Stimulated activated CD4-positive, alpha-beta T cell treated with anti-CD3 and anti-CD28 coated beads, Interleukin-4, amount 100 ng/mL, for 1 hour (primary cell): ENCODE data around the gene ATF3.

Experiments
- DNase-seq: peaks from one replicate; pipeline ENCODE4 v3.0.0-alpha.2; 2020

ATF3 gene

DNA sequence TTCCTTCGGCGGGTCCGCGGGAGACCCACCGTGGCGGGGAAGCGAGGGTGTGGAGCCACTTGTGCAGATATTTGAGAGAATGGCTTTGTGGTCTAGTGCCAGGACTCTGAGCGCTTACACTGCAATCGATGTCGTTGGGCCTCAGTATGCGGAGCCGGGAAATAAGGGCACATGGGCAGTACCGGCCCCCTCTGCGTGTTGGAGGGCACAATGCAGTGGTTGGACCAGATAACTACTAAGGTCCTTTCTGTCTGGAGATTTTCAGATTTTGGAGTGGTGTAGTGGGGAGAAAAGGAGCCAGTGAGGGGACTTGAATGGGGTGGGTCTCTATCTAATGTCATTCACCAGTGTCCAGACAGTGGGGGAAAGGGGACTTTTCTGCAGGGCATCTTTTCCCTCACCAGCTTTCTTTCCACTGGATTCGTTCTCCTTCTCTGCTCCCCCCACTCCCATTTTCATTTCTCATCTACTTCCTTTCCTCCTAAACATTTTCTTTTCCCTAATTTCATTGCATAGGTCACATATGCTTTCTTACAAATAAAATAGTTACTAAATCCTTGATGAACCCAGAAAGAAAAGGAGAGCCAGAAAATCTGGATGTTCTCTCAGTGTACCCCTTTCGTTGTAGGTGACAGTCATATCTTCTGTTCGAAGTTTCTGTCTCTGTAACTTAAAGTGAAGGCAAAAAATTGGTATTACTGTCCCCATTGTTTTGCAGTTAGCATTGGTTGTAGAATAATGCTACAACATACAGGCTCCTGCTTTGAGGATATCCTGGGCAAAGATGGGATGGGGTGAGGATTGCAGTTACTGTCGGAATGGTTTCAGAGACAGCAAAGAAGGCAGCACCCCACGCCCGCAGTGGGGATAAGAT lies 1.4 kb downstream of the ATF3 start:
- DNase-seq = no peak

DNA sequence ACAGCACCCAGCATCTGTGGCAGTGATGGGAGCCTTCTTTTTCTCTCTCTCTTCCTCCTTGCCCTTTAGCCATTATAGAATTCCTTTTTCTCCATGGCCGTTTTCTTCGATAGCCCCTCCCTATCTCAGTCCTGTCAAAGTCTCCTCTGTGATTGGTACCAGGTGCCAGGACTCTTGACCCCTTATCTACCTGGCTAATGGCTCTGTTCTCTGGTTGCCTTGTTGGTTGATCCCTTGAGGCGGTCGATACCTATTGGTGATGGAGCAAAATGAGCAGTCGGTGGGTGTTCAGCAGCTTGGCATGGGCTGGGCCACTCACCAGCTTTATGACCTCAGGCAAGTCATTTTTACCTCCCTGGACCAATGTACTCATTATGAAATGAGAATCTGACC lies 2.0 kb downstream of the ATF3 start:
- no peak for DNase-seq

DNA sequence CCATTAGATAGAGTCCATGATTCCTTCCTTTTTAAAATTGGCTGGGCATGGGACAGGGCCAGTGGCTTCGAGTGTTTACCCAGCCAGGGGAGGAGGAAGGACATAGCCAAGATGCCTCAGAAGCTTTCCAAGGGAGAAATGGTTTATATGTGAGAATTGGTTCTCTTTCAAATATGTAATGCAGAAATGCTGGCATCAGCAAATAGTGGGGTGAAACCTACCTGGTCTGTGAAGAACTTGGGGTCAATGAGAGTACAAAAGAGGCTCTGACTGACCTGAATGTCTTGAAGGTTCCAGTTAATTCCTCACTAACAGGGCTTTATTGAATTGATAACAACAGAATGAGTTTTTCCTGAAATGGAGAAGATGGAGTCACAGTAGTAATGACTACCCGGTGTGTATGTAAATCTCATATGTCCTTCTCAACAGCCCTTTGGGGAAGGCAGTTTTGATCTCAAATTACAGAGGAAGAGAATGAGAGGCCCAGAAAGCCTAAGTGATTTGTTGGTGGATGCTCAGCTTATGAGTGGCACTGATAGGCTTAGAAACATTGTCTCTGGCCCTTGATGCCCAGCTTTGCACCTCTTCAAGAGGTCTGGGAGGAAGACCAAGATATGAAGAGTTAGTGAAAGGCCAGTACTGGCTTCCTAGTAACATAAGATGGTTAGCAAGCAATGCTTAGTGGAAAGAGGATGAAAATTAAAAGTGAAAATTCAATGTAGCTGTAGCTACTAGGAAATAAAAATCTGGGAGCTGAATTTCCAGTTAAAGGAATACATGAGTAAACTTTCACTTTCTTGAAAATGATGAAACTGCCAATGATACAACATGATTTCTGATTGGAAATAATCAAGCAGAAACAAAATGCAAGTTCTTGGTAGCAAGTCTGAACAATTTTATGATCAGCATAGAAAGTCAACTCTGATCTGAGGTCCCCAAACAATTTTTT lies 2.7 kb downstream of the ATF3 start:
- no peak for DNase-seq

DNA sequence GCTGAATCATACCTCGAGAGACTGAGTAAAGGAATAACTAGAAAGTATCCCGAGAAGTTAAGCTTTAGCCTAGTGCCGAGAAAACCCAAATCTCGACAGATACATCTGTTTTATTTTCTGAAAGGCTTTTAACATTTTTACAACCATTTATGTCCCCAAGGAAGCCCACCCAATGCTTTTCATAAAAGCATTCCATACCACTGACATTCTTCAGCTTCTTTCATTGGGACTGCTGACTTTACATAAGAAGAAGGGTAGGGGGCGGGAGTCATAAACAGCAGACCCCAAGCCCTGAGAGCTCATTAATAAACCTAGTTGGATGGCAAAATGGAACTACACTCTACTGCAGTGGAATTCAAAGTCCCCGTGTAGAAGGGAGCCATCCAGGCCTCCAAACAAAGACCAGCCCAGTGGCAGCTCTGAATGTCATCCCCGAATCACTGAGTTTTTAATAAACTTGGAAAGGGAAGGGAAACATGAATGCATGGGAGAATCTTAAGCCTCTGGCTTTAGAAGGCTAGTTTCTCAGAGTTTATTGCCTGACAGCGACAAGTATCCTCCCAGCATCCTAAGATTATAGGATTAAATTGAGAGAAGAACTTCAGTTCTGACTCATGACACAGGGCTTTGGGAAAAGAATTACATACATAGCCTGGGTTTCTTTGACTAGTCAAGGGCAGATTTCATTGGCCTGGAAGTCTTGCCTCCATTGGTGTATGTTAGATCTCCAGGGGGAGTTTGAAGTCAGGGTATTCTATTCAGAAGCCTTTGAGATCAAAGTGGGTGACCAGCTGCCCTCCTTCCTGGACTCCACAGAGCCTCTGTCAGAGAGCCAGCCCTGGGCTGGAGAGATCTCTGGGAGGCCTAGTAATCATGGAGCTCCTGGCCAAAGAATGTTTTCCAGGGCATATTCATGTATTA lies 3.7 kb downstream of the ATF3 start:
- DNase-seq = no peak

DNA sequence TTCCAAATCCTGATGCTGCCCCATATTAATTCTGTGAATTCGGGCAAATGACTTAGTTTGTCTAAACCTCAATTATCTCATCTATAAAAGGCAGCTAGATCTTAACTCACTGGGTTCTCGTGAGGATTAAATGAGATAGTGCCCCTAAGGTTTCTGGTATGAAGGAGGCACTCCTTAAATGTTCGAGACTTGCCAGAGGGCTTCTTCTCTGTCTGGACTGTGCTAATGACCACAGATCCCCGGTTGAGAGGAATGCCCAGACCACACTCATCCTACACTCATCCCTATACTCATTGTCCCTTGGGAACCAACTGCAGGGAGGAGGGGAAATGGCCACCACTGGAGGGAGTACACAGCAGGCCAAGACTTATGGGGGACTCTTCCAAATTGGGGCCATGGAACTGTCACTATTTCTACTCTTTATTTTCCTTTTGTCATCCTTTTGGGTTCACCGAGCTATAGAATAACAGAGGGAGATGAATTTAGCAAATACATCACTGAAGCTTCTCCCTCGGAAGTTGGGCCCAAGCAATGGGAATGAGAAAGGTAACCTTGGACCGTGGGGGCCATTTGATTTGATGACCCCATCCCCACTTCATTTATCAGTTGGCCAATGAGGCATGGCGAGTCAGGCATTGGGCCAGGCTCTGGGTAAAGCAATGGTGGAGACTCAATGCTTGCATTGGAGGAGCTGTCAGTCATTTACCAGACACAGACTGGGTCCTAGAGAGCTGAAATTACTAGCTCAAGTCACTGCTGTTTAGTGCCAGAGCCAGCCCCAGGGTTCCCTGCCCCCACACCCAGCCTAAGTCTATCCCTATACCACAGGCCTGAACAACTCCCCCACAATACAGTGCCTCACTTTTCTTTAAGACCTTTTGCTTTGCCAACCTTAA lies 5.1 kb downstream of the ATF3 start:
- DNase-seq = no peak

DNA sequence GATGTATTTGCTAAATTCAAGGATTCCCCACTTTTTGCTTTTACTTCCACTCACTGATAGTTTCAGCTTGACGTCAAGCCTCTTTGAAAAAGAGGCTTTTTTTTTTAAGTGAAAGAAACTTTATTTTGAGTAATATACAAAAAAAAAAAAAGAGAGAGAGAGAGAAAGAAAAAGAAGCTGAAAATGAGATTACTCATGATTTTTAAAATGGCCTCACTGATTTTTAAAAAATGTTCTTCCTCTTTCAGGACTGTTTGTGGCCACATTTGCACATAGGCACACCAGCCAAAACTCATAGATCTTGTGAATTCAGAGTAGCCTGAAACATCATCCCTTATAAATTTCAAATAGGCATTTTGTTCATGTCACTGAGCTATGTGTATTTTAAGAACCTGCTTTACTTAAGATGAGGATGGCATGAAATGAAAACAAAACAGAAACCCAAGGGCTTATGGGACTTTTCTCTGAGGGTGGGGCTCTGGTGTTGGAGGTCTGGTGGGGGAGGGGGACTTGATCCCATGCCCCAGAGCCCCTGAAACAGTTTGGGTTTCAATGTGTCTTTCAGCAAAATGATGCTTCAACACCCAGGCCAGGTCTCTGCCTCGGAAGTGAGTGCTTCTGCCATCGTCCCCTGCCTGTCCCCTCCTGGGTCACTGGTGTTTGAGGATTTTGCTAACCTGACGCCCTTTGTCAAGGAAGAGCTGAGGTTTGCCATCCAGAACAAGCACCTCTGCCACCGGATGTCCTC lies 6.1 kb downstream of the ATF3 start:
- no peak for DNase-seq

DNA sequence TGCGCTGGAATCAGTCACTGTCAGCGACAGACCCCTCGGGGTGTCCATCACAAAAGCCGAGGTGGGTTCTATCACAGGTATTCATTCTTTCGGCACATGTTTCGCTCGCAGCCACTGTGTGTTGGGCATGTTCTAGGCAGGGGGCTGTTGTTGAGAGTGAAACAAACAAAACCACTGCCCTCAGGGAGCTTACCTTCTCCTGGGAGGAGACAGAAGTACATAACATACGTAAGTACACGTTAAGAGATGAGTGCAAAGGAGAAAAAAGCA lies 6.6 kb downstream of the ATF3 start:
- DNase-seq = no peak

DNA sequence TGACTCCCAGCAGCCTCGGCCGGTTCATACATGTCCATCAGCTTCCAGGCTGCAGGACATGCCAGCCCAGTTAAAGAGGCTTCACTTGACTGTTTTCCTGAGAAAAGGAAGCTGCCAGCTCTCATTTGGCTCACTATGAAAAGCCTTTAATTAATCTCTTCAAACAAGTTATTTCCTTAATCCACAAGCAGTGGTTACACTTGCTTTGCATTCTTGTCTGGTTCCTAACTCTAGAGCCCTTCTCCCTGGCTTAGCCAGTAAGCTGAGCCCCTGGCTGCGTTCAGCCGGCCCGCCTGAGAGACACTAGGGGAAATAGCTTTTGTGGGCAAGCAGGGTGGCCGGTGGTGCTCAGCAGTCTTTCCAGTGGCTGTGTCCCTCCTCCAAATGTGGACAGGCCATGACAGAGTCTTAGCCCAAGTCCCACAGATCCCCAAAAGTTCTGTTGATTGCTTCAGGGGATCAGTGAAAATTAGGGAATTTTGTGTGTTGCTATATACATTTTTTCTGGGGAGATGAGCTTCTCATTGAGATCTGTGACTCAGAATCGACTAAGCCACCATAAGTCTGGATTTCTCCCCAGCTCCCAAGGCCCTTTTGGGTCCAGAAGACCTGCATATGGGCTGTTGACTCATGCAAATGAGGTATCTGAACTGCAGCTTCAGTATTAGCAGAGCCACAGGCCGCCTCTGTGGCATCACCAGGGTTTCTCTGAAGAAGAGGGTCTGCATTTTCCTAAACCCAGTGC lies 10.1 kb downstream of the ATF3 start:
- no peak for DNase-seq

DNA sequence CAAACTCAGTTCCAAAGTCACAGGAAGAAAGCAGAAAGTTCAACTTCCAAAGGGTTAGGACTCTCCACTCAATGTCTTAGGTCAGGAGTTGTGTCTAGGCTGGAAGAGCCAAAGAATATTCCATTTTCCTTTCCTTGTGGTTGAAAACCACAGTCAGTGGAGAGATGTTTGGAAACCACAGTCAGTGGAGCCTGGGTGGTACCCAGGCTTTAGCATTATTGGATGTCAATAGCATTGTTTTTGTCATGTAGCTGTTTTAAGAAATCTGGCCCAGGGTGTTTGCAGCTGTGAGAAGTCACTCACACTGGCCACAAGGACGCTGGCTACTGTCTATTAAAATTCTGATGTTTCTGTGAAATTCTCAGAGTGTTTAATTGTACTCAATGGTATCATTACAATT lies 11.7 kb downstream of the ATF3 start:
- no peak for DNase-seq

DNA sequence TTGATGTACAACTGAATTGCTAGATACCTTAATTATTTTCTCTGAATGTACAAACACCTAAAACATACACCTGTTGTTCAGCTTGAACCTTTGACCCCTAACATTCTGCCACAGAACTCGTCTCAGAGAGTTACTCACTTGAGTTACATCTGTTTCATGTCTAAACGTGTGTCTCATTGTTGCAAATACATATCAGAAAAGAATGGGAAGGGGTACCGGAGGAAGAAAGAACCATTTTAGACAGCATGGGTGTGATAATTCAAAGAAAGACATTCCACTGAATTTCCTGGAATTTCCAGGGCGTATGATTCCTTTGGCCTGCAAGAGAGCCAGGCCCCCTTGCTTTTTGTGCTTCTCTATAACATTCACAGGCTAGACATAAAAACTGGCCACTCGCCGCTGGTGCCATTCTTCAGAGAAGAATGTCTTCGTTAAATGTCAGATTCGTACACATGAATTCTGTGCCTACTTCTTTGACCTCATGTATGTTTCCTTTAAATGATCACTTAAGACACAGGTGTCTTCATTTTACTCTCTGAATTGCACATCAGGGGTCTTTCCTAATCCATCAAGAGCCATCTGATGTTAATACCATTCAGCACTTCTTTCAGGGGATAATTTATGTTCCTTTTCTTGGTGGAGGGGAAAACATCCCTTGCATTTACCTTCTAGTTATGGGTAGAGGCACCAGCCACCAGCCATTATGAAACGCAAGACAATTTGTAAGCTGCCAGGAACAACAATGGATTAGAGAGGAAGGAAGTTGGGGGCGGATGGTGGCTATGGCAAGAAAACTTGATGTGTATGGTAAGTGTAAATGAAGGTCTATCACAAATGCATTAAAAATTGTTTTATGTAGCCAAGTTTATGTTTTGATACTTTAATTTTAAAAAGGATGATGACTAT lies 12.7 kb downstream of the ATF3 start:
- DNase-seq = no peak

DNA sequence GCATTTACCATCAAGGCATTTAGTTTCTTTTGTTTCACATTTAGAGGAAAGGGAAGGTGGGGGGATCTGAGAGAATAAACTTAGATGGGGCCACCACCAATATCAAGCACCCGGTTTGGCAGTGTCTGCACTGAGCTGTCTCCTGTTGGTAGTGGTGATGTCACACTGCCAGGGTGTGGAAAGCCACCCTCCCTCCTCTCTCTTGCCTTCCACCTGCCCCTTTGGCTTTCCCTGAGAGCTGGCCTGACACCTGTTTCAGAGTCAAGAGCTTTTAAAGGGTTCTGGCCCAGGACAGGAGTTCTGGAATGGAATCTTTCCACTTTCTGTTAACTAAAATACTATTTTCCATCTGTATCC lies 13.4 kb downstream of the ATF3 start:
- no peak for DNase-seq

DNA sequence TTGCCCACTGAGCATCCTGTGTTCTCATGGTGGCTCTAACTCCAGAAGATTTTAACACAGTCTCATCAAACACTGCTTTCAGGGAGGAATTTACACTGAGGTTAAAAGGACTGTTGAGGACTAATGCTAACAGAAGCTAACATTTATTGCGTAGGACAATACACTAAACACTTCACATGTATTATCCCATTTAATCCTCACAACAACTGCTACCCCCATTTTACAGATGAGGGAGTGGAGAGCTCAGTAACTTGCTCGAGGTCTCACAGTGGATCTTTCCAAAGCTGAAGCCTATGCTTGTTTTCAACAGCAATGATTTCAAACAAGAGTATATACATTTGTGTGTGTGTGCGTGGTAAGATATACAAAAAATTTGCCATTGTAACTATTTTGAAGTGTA lies 13.9 kb downstream of the ATF3 start:
- no peak for DNase-seq

DNA sequence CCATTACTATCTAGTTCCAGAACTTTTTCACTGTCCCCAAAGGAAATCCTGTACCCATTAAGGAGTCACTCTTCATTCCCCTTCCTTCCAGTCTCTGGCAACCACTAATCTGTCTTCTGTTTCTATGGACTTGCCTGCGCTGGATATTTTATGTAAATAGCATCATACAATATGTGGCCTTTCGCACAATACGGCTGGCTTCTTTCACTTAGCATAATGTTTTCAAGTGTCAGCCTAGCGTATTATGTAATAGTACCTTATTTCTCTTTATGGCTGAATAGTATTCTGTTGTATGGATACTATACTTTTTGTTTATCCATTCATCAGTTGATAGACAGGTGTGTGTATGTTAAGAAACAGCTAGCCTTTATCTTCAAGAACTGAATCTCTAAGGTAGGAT lies 14.3 kb downstream of the ATF3 start:
- no peak for DNase-seq

DNA sequence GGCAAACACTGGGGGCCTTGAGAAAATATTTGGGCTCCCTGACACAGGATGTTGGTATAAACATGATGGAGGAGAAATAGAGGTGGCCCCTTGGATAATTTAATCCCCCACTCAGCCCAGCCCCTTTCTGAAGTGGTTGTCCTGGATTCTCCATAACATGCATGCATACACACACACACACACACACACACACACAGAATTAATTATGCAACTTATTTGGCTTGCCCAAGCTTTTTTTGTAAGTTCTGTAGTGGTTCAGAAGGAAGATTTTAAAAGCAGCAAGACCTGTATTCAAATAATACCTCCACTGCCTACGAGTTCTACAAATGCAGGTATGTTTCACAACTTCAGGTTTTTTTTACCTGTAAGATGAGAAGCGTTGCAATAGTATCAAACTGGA lies 15.0 kb downstream of the ATF3 start:
- DNase-seq = no peak

DNA sequence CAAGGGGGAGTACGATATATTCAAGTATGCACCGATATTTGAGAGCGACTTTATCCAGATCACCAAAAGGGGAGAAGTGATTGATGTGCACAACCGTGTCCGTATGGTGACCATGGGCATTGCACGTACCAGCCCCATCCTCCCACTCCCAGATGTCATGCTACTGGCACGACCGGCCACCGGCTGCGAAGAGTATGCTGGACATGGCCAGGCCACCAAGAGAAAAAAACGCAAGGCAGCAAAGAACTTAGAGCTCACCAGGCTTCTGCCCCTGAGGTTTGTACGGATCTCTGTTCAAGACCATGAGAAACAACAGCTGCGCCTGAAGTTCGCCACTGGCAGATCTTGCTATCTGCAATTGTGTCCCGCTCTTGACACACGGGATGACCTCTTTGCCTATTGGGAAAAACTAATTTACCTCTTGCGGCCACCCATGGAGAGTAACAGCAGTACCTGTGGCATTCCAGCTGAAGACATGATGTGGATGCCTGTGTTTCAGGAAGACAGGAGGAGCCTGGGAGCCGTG lies 16.5 kb downstream of the ATF3 start:
- no peak for DNase-seq

DNA sequence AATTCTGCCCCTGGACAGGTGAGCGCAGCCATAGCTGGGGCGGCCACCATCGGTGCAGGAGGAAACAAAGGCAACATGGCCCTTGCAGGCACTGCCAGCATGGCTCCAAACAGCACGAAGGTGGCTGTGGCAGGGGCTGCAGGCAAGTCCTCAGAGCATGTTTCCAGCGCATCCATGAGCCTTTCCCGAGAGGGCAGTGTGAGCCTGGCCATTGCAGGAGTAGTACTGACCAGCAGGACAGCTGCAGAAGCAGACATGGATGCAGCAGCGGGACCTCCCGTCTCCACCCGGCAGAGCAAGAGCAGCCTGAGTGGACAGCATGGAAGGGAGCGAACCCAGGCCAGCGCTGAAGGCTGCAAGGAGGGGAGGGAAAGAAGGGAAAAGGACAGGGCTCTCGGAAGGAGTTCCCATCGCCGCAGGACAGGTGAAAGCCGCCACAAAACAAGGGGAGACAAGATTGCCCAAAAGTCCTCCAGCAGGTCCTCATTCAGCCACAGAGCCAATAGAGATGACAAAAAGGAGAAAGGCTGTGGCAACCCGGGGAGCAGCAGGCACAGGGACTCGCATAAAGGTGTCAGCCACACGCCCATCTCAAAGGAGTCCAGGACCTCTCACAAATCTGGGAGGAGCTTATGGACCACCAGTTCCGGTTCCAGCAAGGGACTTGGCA lies 17.4 kb downstream of the ATF3 start:
- no peak for DNase-seq

DNA sequence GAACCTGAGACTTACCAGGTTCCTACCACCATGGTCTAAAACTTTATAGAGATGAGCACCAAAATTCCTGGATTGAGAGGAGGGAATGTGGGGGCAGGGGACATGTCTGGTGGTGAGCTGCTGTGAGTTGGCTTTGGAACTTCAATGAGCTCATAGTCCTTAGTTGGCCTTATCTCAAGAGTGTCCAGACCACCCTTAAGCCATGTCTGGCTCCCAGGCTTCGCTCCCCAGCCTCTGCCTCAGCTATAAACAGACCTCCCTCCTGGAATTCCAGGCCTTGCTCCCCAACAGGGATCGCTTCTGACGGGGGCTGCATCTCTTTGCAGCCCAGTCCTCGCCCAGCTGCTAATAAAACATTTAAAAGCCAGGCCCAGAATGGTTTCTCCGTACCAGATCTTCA lies 19.5 kb downstream of the ATF3 start:
- DNase-seq = no peak

DNA sequence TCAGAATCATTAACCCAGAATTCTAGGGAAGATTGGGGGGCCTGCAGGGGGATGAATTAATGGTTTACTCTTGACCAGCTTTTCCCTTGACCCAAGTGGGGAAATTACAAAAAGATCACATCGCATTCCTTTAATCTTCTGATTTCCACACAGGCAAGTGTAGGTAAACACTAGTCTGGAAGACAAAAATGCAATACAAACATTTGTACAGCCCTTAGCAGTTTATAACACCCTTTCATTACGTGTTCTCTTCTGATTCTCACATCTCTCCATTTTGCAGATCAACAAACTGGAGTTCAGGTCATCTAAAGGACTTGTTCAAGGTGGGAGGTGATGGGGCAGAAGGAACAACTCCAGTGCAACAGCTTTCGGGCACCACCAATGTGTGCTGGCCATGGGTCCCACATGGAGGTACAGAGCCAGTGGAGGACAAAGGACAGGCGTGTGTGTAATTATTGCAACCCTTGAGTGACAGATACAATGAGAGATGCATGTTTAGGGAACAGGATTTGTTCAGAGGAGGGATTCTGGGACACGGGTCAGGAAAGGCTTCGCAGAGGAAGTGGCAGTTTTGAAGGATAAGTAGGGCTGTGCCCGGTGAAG lies 20.4 kb downstream of the ATF3 start:
- DNase-seq = no peak
